C4-2B (cell line): ENCODE results near the gene RAF1.

Source experiments
- CTCF ChIP-seq: fragments of 450-650 bp; conservative IDR thresholded peaks from 2 replicates; pipeline ENCODE4 v1.5.1; 2017; ENCODE audit warnings: mild to moderate bottlenecking
- ZFX ChIP-seq: fragments of 450-650 bp; IDR thresholded peaks from 2 replicates; pipeline ENCODE4 v1.6.1; 2017

GRCh38 chr3:12590096-12590495 lies 73.8 kb downstream of the RAF1 start:
- no peak for TF ChIP-seq CTCF
- no peak for TF ChIP-seq ZFX
